Astrocyte (in vitro differentiated cells and primary cell): ENCODE data around the gene IER5.

ENCODE experiments used
- EZH2 ChIP-seq: IDR thresholded peaks from 2 replicates; pipeline ENCODE4 v1.6.1; 2012; ENCODE audit warnings: mild to moderate bottlenecking, low read length, inconsistent platforms; ENCODE audit not compliant: insufficient read depth
- TF ChIP-seq, protein P1 (sequence below): IDR thresholded peaks from 2 replicates; pipeline ENCODE4 v1.5.1; 2011; ENCODE audit warnings: low read depth, mild to moderate bottlenecking, inconsistent platforms, low read length, moderate library complexity; ENCODE audit not compliant: insufficient read depth

DNA sequence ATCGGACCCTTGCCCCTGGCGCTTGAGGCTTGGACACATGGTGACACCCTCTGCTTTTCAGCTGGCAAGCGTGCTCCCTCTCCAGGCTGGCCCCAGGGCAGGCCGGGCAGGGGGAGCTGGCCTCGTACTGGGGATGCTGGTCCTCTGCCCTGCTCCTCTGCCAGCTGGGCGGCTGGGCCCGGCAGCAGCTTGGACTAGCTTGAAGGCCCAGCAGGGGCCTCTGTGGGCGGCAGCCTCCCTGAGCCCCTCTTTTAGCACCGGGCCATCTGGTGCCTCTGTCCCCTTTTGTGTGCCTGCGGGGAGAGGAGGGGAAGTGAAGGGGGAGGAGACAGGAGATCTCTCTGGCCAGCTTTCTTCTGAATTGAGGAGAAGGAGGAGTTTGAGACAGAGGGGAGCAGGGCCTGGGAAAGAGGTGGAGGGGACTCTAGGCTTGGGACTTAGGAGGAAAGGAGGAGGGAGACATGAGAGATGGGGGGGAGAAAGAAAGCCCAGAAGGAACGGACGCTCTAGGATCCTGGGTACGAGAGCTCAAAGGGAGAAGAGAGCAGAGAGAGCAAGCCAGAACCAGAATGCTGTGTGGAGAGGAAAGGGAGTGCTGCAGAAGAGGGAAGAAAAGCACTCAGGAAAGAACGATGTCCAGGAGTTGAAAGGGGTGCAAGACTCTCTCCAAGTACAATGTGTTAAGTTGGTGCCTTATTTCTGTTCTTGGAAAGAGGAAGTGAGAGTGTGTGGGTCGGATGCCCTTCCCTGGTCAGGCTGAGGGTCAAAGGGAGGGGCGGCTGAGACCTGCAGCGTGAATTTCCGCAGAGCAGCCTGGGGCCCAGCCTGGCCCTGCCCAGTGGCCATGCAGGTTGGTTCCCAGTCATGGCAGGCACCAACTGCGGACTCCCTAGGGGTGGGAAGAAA is 40.3 kb downstream of the IER5 start:
- TF ChIP-seq EZH2: no peak
- TF ChIP-seq, protein P1, sequence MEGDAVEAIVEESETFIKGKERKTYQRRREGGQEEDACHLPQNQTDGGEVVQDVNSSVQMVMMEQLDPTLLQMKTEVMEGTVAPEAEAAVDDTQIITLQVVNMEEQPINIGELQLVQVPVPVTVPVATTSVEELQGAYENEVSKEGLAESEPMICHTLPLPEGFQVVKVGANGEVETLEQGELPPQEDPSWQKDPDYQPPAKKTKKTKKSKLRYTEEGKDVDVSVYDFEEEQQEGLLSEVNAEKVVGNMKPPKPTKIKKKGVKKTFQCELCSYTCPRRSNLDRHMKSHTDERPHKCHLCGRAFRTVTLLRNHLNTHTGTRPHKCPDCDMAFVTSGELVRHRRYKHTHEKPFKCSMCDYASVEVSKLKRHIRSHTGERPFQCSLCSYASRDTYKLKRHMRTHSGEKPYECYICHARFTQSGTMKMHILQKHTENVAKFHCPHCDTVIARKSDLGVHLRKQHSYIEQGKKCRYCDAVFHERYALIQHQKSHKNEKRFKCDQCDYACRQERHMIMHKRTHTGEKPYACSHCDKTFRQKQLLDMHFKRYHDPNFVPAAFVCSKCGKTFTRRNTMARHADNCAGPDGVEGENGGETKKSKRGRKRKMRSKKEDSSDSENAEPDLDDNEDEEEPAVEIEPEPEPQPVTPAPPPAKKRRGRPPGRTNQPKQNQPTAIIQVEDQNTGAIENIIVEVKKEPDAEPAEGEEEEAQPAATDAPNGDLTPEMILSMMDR: no peak
